Brain pericyte (primary cell): ENCODE results near the gene SMTNL2.

Source experiments
- DNase-seq: peaks from one replicate; pipeline ENCODE4 v3.0.0-alpha.2; 2012; ENCODE audit warnings: low read depth, low spot score

The SMTNL2 gene

DNA sequence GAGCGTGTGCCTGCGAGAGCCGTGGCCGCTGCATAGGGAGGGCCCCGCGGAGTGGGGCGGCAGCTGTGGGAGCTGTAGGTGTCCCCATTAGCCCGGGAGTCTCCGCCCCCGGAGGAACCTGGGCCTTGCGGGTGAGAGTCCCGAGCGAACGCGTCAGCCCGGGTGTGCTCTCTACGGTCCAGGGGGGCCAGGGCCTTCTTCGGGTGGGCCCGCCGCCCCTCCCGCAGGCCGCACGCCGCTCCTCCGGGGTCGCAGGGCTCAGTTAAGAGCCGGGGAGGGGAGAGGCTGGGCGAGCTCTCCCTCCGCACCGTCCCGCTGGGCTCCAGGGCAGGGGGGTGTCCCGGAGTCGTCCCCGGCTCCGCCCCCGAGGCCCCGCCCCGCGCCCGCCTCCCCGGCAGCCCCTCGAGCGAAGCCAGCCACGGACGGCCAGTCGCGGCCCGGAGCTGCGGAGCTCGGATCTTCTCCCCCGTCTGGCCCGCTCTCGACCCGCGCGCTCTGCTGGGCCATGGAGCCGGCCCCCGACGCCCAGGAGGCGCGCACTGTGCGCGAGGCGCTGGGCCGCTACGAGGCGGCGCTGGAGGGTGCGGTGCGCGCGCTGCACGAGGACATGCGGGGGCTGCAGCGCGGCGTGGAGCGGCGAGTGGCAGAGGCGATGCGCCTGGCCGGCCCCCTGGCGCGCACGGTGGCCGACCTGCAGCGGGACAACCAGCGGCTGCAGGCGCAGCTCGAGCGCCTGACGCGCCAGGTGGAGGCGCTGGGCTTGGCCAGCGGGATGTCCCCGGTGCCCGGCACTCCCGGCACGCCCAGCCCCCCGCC, at the start of gene SMTNL2:
TSS of gene SMTNL2 (plus strand) at position 429 of the 816 bp plus-strand sequence. CDS start at position 506, 77 bp downstream.
- DNase-seq: no peak

DNA sequence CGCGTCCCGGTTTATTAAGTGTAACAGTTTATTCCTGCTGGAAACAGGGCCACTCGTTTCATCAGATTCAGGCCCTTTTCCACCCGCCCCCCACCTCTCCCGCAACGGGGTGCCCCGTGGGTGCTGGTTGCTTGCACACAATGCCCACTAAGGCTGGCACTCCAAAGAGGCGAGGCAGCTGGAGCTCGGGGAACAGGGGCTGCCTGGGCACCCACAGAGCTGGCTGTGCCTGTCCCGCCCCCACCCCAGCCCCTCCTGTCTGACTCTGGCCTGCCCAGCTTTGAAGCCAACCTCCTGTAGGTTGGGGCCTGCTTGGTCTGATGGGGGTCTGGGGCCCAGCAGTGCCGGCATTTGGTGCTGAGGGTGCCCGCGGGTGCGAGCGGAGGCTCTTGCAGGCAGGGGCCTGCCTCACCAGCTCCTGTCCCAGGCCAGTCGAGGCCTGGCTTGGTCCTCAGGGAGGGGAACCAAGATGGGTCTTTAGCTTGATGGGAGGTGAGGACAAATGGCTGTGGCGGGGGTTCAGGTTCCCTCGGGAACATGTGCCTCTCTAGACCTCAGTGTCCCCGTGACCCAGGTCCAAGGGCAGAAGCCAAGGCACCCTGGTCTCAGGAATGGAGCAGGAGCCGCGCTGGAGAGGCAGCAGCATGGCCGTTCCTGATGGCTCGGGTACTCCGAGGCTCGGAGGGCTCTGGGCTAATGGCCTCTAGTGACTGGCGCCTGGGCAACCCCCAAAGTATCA, 49.2 kb upstream of the SMTNL2 start:
- no peak for DNase-seq

DNA sequence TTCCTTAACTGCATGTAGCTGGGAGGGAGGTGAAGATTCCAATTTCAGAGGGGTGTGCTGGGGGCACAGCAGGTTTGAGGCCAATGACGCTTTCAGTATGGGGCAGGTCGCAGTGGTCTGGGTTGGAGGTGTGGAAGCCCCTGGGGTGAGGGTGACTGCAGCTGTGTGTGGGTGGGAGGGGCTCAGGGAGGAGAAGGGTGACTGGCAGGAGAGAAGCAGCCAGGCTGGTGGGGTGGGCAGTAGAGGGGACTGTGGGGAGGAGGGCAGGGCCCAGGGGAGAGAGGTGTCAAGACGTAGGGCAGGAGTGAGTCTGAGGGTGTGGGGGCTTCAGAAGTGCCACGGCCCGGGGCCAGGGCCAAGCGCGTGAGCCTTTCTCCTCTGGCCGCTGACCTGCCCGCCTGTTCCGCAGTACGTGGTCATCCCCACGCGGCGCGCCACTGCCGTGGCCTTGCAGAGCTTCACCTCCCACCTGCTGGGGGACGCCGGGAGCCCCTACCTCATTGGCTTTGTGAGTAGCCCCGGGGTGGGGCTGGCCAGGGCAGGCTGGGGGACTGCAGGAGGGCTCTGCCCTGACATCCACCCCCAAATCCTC, 48.6 kb upstream of the SMTNL2 start:
- DNase-seq: no peak

DNA sequence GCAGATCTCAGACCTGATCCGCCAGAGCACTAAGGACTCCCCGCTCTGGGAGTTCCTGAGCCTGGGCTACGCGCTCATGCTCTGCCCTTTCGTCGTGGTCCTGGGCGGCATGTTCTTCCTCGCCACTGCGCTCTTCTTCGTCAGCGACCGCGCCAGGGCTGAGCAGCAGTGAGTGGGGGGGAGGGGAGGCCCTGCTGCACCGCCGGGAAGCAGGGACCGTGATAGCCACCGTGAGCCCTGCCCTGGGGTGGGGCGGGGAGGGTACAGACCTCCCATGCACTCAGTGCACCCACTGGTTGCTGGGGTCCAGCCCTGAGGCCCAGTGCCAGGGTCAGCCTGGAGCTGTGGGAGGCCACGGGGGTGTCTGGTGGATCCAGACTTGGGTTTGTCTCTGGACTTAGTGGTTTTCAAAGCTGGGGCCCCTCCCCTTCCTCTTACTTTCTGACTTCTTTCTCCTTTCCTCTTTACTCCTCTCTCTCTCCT, 48.0 kb upstream of the SMTNL2 start:
- no peak for DNase-seq

DNA sequence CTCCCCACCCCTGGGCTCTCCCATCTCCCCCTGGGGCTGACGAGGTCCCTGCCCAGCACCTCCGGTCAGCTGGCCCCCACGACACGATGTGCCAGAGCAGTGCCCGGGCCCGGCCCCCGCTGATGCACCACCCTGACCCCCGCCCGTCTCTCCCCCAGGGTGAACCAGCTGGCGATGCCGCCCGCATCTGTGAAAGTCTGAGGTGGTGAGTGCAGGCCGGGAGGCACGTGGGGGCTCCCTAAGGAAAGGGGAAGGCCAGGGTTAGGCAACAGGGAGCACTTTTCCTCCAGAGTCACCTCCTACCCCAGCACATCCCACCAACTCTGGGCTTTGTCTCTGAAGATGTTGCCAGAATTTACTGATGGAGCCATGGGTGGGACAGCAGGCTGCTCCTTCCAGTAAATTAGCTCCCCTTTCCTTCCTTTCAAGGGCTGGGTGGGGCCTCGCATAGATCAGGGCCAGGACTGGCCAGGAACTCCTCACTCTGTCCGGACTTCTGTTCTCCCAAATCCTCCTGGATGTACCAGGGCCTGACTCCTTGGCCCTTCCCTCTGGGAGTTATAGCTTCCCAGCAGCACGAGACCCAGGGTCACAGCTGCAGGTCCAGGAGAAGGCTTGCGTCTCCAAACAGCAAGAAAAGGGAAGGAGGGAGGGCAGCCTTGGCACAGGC, 47.5 kb upstream of the SMTNL2 start:
- no peak for DNase-seq

DNA sequence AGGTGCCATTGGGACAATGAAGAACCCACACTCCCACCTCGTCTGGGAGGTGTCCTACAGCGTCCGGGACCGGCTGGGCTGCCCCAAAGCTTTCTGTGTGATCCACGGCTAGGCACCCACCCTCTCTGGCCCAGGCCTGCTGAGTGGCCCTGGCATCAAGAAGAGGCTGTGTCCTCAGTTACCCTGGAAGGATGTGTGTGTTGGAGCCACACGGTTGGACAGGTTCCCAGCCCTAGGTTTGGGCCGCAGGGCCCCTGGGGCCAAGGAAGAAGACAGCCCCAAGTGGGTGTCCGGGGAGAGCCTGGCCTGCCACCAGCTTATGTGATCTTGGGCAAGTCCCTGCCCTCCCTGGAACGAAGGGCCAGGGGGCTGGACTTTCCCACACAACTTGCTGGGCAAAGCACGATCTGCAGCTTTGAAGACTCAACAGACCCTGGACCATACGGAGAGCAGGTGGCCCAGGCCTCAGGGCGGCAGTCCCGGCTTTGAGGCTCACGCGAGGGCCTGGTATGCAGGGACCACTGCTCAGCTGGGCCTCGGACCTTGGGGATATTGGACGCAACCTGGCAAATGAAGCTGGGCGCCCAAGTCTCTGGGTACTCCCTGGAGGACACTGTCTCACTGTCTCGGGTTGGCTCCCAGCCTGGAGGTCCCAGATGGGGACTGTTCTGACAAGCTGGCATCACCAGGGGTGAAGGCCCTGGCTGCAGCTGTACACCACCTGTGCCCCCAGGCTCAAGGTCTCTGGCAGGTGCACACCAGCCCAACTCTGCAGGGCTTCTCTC, 46.7 kb upstream of the SMTNL2 start:
- no peak for DNase-seq

DNA sequence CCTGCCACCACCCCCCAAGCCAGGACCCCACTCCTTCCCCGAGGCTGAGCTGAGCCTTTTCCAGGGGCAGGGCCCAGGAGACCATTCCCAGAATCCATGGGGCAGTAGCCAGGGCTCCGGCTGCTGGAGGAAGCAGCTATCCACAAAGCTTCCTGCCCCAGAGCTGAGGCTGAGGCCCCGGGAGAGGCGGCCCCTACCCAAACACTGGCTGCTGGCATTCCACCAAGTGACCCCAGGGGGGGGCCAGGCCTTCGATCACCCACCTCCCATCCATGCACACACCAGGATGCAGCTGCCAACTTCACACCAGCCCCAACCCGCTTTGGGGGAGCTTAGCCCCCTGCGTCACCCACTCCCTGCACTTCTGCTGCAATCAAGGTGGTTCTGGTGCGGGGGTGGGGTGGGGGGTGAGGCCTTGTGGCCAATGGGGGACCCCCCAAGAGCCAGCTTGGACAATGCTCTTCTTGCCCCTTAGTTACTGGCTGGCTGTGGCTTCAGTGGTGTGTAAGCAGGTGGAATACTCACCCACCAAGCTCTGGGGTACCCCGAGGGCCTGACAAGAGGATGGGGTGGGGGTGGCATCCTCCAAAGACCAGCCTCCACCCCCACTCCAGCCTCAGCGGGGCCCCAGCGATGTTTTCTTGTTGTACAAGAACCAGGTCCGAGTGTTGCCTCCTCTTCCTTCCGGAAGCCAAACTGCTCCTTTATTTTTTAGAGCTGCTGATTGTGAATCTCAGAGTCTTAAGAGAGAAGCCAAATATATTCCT, 45.9 kb upstream of the SMTNL2 start:
- DNase-seq: no peak

DNA sequence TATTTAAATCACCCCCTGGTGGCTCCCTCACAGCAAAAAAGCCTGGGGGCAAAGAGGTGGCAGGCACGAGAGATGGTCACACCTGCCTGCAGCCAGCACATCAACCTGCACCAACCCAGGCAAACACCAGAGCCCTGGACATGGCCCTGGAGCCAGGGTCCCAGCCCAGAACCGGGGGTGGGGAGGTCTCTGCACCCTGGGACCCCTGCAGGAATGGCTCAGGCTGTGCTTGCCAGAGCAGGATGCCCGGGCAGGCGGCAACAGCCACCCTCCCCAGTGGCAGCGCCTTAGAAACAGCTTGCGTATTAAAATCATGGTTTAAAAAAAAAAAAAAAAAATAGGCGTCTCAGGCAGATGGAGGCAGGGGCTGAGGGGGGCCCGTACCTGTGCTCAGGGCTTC, 45.3 kb upstream of the SMTNL2 start:
- DNase-seq: no peak

DNA sequence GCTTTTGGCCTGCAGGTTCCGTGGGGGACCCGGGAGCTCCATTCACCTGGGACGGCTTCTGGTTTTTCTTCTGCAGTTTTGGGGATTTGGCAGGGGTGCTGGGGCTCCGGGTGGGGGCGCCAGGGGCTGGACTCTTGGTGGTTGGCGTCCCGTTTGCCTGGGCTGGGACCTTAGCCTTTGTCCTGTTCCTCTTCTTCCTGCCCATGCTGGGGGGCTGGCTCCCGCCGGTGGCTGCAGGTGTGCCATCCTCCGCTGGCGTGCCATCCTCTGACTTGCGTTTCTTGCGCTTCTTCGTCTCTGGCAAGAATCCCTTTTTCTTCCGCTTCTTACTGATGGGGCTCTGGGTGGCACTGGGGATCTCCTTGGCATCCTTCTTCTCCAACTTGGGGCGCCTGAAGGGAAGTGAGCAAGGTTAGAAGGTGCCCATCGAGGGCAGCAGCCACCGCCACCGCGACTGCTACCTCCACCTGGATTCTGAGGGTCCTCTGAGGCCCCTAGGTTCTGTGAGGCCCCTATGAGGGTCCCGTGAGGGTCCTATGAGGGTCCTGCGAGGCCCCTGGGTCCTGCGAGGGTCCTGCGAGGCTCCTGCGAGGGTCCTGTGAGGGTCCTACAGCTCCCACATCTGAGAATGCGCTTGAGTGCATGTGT, 44.6 kb upstream of the SMTNL2 start:
- DNase-seq: no peak

DNA sequence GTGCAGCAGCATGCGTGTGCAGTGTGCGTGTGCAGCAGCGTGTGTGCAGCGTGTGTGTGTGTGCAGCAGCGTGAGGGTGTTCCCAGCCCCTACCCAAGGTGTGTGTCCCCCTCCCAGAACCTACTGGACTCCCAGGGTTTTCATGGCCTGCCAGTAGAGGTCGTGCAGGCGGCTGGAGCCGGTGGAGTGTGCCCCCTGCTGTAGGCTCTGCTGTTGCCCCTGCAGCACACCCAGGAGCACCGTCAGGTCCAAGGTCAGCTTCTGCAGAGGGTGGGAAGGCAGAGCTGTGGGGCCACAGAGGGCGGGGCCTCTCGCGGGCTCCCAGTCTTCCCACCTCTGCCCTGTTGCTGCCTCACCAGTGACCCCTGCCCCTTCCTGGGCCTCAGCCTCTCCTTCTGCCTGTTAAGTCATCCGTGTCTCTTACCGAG, 44.1 kb upstream of the SMTNL2 start:
- no peak for DNase-seq

DNA sequence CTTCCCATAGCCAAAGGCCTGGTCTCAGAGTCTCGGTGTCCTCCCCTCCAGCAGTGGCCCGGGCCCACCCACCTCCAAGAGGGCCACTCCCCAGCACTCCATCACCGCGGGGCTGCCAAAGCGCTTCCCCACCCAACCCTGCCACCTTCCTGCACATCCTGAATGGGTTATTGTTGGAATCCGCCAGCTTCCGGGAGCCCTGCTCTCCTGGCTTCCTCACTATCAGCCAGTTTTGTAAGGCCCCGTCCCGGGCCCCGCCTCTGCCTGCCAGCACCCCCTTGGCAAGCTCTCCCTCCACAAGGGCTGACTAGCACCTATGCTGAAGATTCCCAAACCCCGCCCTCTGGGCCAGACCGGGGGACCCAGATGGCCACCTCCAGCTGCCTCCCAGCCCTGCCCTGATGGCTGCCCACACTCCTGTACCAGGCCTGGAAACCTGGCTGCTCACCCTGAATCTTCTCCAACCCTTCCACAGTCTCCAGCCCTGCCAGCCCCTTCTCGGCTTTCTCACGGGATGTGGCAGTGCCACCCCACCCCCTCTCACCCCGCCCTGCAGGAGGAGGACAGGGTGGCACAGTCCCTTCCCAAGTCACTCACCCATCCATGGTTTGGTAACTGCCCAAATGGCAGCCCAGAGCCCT, 43.5 kb upstream of the SMTNL2 start:
- DNase-seq: no peak

DNA sequence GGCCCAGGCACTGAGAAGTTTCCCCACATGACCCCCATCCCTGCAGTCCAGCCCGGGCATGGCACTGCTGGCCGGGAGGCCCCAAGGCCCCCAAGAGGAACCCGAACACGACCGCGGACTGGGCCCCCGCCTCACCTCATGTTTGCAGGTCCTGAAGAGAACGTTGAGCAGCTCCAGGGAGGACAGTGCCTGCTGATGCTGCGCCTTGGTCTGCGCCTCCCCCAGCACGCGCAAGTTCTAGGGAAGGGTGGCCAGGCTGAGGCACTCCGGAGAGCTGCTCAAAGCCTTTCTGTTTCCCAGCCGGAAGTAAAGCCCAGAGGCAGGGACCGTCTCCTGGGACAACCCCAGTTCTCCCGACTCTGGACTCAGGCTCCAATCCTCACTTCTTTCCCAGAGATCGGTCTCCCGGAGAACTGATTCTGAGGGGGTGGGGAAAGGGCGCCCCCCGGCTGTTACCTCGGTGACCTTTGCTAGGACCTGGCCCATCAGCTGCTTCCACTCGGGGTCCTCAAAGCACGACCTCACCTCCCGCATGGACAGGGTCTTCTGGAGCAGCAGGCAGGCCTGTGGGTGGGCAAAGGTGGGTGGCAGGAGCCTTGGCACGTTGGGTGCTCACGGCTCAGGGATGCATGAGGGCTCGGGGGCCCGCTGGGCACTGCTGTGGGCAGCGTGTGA, 42.9 kb upstream of the SMTNL2 start:
- no peak for DNase-seq

DNA sequence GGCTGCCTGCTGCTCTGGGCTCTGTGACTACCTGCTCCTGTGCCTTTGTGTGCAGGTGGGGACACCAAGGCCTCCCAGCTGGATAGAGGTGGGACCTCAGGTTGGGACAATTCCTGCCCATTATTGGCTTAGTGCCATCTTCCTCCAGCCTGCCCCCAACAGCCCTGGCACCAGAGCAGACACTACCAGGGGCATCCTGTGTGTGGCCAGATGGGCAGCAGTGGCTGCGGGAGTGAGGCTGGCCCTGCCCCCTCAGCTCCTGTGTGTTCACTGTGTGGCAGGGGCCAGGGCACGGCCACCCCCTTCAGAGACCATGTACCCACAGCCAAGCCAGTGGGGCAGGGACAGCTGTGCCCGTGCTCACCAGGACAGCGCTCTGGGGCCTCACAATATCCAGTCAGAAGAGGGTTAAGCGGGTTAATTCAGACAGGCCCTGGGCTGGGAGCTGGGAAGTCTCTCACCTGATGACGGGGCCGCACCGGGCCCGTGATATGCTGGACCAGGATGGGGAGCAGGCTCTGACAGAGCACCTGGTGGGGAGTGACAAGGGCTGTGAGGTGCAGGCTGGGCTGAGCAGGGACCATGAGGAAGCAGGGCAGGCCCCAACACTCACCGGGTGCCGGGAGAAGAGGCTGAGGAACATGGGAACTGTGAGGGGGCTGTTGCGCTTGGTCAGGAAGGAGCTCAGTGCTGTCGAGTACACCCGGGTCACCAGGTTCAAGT, 42.2 kb upstream of the SMTNL2 start:
- no peak for DNase-seq

DNA sequence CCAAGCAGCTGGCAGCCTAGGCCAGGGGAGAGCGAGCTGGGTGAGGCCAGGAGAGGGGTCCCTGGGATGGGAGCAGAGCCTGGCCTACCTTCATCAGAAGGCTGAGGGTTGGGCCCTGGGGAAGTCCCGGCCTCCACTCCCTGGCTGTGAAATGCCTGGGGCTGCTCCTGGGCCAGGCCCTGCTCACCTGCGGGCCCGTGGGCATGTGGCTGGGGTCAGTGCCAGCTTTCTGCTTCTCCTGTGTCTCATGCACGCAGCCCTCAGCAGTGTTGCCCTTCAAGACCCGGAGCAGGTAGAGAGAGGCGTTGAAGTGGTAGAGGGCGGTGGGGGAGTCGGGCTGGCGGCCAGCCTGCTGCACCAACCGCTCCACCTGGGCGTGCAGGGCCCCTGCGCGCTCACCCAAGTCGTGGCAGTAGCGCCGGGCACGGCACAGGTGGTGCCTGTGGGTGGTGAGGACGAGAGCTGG, 41.6 kb upstream of the SMTNL2 start:
- DNase-seq: no peak

DNA sequence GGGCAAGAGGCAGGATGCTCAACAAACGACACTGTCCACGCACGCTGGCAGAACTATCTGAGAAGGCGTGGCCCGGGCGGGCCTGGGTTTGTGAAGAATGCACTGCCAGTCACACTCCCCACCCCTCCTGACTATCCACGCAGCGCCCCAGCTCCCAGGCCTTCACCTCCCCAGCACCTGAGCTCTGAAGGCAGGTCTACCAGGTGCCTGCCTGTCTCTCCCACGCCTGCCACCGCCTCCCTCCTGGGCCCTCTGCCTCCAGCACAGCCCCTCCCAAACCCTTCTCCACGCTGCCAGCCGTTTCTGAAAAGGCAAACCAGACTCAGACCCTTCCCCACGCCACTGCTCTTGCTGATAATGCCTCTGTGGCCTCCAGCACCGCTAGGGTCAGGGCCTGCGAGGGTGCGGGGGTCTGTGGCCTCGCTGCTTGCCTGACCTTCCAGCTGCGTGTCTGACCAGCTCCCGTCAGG, 40.7 kb upstream of the SMTNL2 start:
- no peak for DNase-seq

DNA sequence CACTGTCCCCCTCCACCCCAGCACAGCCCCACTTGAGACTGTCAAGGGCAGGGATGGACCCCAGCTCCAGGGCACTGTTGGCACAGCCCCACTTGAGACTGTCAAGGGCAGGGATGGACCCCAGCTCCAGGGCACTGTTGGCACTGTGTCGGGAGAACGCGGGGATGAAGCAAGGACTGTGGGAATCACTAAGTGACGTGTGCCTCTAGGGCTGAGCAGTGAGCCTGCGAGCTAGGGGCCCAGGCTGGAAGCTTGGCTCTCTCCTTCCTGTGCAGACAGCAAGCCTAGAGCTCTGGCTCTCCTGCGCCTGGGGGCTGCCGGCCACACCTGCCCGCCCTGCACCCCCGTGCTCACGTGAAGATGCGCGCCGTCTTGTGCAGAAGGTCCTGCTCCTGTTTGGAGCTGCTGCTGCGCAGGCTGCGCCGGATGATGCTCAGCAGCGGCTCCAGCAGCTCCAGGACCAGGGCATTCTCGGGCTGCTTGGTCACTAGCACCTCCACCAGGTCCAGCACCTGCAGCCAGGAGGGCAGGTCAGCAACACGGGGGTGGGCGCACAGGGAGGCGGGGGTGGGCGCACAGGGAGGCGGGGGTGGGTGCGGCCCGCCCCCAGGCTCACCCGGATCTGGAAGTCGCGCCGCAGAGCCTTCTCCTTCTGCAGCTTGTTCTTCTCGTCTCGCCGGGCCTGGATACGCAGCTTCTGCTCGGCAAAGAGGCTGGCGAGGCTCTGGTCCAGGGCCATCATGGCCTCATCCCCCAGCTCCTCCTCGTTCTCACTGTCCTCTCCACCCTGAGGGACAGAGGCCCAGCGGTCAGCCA, 40.0 kb upstream of the SMTNL2 start:
- DNase-seq: no peak

DNA sequence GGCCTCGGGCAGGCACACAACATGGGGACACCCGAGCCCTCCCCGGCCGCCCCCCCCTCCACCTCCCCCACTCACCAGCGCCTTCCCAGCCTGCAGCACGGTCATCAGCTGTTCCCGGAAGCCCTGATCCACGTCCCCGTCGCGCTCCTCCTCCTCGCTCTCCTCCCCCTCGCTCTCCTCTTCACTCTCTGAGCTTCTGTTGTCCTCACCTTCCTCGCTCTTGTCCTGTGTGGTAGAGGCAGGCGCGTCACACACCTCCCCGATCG, 39.4 kb upstream of the SMTNL2 start:
- no peak for DNase-seq
